ENCODE measurements around the gene FXN. TPM values are rescaled to one million over a fixed set of nuclear protein-coding genes. Genes with fewer than 3 reads are reported as not detected.
"Not testable (repeated sequence)": the region's sequence is repeated elsewhere in the genome, so short reads cannot be mapped to it uniquely, and the experiment has no call there.

Gene FXN
- total RNA-seq, 2 experiments from 2014 or later: 6.9 to 36.1 TPM

DNA sequence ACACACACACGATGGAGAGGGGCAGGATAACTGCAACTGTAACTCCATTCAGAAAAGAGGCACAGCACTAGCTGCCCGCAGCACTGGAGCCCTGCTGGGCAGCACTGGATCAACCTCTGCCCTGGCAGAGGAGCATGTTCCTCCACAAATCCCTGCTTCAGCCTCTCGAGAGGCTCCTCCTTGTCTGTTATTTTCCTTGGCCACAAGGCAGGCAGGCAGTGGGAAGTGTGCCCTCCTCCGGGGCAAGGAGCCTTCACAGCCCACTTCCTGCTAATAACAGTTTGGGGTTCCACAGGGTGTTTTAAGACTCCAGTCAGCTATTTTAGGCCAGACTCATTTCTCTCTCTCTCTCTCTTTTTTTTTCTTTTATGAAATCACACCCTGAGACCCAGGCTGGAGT lies 11.8 kb downstream of the FXN start:
- ChIA-PET POLR2A (no interaction called here), CTCF (ENCODE audit: unreplicated experiment) (no interaction called here)
- H3K79me2 ChIP-seq (ENCODE audit: insufficient read depth, low read depth, low read length): no peaks in the 10 kb centered on the region
- H3K4me1 ChIP-seq (ENCODE audit: insufficient read depth, low read length, poor library complexity, severe bottlenecking): no peaks in the 10 kb centered on the region
- TF ChIP-seq, protein P1, sequence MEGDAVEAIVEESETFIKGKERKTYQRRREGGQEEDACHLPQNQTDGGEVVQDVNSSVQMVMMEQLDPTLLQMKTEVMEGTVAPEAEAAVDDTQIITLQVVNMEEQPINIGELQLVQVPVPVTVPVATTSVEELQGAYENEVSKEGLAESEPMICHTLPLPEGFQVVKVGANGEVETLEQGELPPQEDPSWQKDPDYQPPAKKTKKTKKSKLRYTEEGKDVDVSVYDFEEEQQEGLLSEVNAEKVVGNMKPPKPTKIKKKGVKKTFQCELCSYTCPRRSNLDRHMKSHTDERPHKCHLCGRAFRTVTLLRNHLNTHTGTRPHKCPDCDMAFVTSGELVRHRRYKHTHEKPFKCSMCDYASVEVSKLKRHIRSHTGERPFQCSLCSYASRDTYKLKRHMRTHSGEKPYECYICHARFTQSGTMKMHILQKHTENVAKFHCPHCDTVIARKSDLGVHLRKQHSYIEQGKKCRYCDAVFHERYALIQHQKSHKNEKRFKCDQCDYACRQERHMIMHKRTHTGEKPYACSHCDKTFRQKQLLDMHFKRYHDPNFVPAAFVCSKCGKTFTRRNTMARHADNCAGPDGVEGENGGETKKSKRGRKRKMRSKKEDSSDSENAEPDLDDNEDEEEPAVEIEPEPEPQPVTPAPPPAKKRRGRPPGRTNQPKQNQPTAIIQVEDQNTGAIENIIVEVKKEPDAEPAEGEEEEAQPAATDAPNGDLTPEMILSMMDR (conservative IDR thresholded peaks at IDR 0.05; ENCODE audit: low read length): no peak
- no peak for TF ChIP-seq EZH2phosphoT487 (IDR thresholded peaks at IDR 0.05; ENCODE audit: borderline replicate concordance, low read depth, low read length)
- H3K4me2 ChIP-seq (ENCODE audit: low read length): no peak overlapping the region
- no peaks in the 10 kb centered on the region for H4K20me1 ChIP-seq (ENCODE audit: insufficient read depth, low read length)
- H3K9me2 ChIP-seq (ENCODE audit: insufficient read depth, low read length): no peaks in the 10 kb centered on the region
- no peak for DNase-seq (ENCODE audit: low spot score)
- no peak overlapping the region for H3K4me3 ChIP-seq (ENCODE audit: low read depth, low read length, poor library complexity, severe bottlenecking)
- no peak overlapping the region for H3K27ac ChIP-seq (ENCODE audit: low read depth, low read length, poor library complexity, severe bottlenecking)
- intact Hi-C loops (cut with micrococcal nuclease; ENCODE audit: unreplicated experiment): no loop called here
- BruUV-seq (replicated peaks): no TSS peak
- no peak overlapping the region for H2AFZ ChIP-seq (ENCODE audit: low read length)
- peaks cover 34% of the 10 kb centered on the region for H3K36me3 ChIP-seq (ENCODE audit: insufficient read depth, low read length)
- no peaks in the 10 kb centered on the region for H3K9me3 ChIP-seq (ENCODE audit: low read length)

DNA sequence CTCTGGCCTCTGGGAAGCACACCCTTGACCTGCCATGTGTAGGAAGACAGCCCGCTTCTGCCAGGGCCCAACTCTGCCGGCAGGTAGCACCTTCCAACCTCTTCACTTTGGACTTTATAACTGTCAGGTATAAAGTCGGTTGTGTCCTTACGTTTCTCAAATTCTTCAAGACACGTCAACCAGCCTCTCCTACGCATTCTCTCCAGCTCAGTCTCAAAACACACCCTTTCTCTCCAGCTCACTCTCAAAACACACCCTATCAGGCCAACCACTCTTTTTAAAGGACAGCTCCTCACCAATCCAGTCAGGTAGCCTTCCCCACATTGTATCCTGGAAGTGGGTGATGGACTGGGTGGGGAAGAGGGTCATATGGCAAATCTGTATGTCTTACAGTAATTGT lies 13.5 kb downstream of the FXN start:
- H3K4me2 ChIP-seq (ENCODE audit: low read length): no peak overlapping the region
- no peak overlapping the region for H2AFZ ChIP-seq (ENCODE audit: low read length)
- no peak for DNase-seq (ENCODE audit: low spot score)
- H3K27ac ChIP-seq (ENCODE audit: low read depth, low read length, poor library complexity, severe bottlenecking): no peak overlapping the region
- H4K20me1 ChIP-seq (ENCODE audit: insufficient read depth, low read length): no peaks in the 10 kb centered on the region
- H3K79me2 ChIP-seq (ENCODE audit: insufficient read depth, low read depth, low read length): no peaks in the 10 kb centered on the region
- POLR2A ChIA-PET: no interaction called here
- H3K9me2 ChIP-seq (ENCODE audit: insufficient read depth, low read length): no peaks in the 10 kb centered on the region
- H3K4me1 ChIP-seq (ENCODE audit: insufficient read depth, low read length, poor library complexity, severe bottlenecking): no peaks in the 10 kb centered on the region
- H3K9me3 ChIP-seq (ENCODE audit: low read length): no peaks in the 10 kb centered on the region
- intact Hi-C loops (cut with micrococcal nuclease; ENCODE audit: unreplicated experiment): no loop called here
- BruUV-seq (replicated peaks): no TSS peak
- H3K4me3 ChIP-seq (ENCODE audit: low read depth, low read length, poor library complexity, severe bottlenecking): no peak overlapping the region
- TF ChIP-seq, protein P1 (conservative IDR thresholded peaks at IDR 0.05; ENCODE audit: low read length): no peak
- TF ChIP-seq EZH2phosphoT487 (IDR thresholded peaks at IDR 0.05; ENCODE audit: borderline replicate concordance, low read depth, low read length): no peak
- peaks cover 36% of the 10 kb centered on the region for H3K36me3 ChIP-seq (ENCODE audit: insufficient read depth, low read length)
- CTCF ChIA-PET (ENCODE audit: unreplicated experiment): no interaction called here

DNA sequence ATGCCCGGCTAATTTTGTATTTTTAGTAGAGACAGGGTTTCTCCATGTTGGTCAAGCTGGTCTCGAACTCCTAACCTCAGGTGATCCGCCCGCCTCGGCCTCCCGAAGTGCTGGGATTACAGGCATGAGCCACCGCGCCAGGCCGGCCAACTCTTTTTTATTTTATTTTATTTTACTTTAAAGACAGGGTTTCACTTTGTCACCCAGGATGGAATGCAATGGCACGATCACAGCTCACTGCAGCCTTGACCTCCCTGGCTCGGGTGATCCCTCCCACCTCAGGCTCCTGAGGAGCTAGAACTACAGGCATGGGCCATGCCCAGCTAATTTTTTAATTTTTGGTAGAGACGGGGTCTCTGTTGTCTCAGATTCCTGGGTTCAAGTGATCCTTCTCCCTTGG lies 15.4 kb downstream of the FXN start:
- H2AFZ ChIP-seq (ENCODE audit: low read length); CTCF ChIA-PET (ENCODE audit: unreplicated experiment); H4K20me1 ChIP-seq (ENCODE audit: insufficient read depth, low read length); H3K4me2 ChIP-seq (ENCODE audit: low read length); H3K4me1 ChIP-seq (ENCODE audit: insufficient read depth, low read length, poor library complexity, severe bottlenecking); DNase-seq (ENCODE audit: low spot score); H3K9me3 ChIP-seq (ENCODE audit: low read length); H3K79me2 ChIP-seq (ENCODE audit: insufficient read depth, low read depth, low read length); BruUV-seq (replicated peaks); H3K4me3 ChIP-seq (ENCODE audit: low read depth, low read length, poor library complexity, severe bottlenecking); H3K9me2 ChIP-seq (ENCODE audit: insufficient read depth, low read length); H3K27ac ChIP-seq (ENCODE audit: low read depth, low read length, poor library complexity, severe bottlenecking): not testable (repeated sequence)
- POLR2A ChIA-PET: interaction anchor here (0.6 kb wide), 1 partner anchor 142 kb away, joined by 4 read pairs; no protein-coding TSS in a partner anchor
- intact Hi-C loops (cut with micrococcal nuclease; ENCODE audit: unreplicated experiment): loop anchor here (5.0 kb wide), 2 partner anchors 71 to 501 kb away; no protein-coding TSS in a partner anchor
- peaks cover 50% of the 10 kb centered on the region for H3K36me3 ChIP-seq (ENCODE audit: insufficient read depth, low read length)
